Dermis microvascular lymphatic vessel endothelial cell (primary cell): ENCODE measurements around the gene KIF18B. TPM values are rescaled to one million over a fixed set of nuclear protein-coding genes. Genes with fewer than 3 reads are reported as not detected.

Experiments used
- DNase-seq, 2 donors: peaks; one replicate each; pipeline versions ENCODE4 v3.0.0 to v3.0.0-alpha.2; 2010; ENCODE audit warnings: low read depth in 2 of 2
- total RNA-seq: library from RNA; depleted of rRNA; stranded (reverse); fragments of >200 nt; gene quantifications from 2 replicates; pipeline ENCODE4 v1.2.1, GENCODE V29; 2014

The KIF18B gene
- total RNA-seq, 1 donor from 2014 or later, result 2.3 TPM

GRCh38 chr17:44878627-44879221 lies 68.8 kb downstream of the KIF18B start:
- peak; percentile 9 to 49 for DNase-seq

- DNase-seq, result no peak
These were observed 70.5 kb downstream of the KIF18B start for GRCh38 chr17:44877121-44877520.

DNA sequence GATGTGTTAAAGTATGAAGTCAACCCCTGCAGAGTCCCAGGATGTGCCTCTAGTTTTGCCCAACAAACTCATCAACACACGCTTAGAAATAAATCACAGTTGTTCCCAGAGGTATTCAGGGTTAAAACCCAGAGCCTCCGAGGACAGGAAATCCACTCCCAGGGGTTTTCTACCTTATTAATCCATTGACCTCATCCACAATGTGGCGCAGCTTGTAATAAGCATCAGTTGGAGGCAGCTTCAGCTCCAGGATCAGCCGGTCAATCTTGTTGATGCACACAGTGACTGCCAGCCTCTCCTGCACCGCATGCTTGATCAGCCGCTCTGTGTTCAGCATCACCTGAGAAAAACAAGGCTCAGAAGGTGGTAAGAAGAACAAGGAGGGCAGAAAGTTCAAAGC lies 71.8 kb downstream of the KIF18B start:
- no peak for DNase-seq

Other genes starting within 250 kb of the KIF18B start
- 1.6 and 3.2 TPM in 2 replicates for gene DBF4B, start 239.1 kb downstream of the KIF18B start, total RNA-seq
- gene ADAM11, start 188.8 kb downstream of the KIF18B start, total RNA-seq, result 0.13 and 0.38 TPM in 2 replicates
- 3.0 and 6.7 TPM in 2 replicates for gene GJC1, start 117.5 kb downstream of the KIF18B start, total RNA-seq
- not detected in 2 replicates for gene HIGD1B, start 99.9 kb downstream of the KIF18B start, total RNA-seq
- 145 and 156 TPM in 2 replicates for gene EFTUD2, start 48.3 kb downstream of the KIF18B start, total RNA-seq
- gene GFAP, start 32.3 kb downstream of the KIF18B start, total RNA-seq, result 0.13 TPM in 1 of 2 replicates, not detected in the other
- under 0.01 and 0.13 TPM in 2 replicates for gene C1QL1, start 20.5 kb upstream of the KIF18B start, total RNA-seq
- gene DCAKD, start 103.9 kb upstream of the KIF18B start, total RNA-seq, result 22.2 and 32.2 TPM in 2 replicates
- gene NMT1, start 113.5 kb upstream of the KIF18B start, total RNA-seq, result 82.6 and 100 TPM in 2 replicates
- gene PLCD3, start 184.7 kb upstream of the KIF18B start, total RNA-seq, result 12.7 and 13.0 TPM in 2 replicates
- 3.4 and 4.1 TPM in 2 replicates for gene ACBD4, start 187.9 kb upstream of the KIF18B start, total RNA-seq
- gene HEXIM1, start 200.7 kb upstream of the KIF18B start, total RNA-seq, result 4.9 and 8.2 TPM in 2 replicates
- 3.2 and 3.7 TPM in 2 replicates for gene HEXIM2, start 214.1 kb upstream of the KIF18B start, total RNA-seq